Stimulated activated naive CD8-positive, alpha-beta T cell treated with anti-CD3 and anti-CD28 coated beads, Interleukin-15, Interleukin-2, amounts not matched to agents 100 ng/mL and 50 ng/mL, for 24 hours (primary cell): ENCODE data around the gene PABPN1L.
A peak's percentile ranks its signal among the peaks of the same experiment; 100 is the strongest.

Source experiments
- H3K27ac Mint-ChIP-seq: one replicate; pipeline ENCODE4 v1.8.0; 2021; ENCODE audit warnings: mild to moderate bottlenecking, mixed read lengths
- H3K27me3 Mint-ChIP-seq: one replicate; pipeline ENCODE4 v1.8.0; 2021; ENCODE audit warnings: mixed read lengths
- H3K36me3 Mint-ChIP-seq: one replicate; pipeline ENCODE4 v1.8.0; 2021; ENCODE audit warnings: low read depth, mixed read lengths
- H3K4me1 Mint-ChIP-seq: one replicate; pipeline ENCODE4 v1.8.0; 2021; ENCODE audit warnings: low read depth, mixed read lengths
- H3K4me3 Mint-ChIP-seq: one replicate; pipeline ENCODE4 v1.8.0; 2021; ENCODE audit warnings: mild to moderate bottlenecking, mixed read lengths
- H3K9me3 Mint-ChIP-seq: one replicate; pipeline ENCODE4 v1.8.0; 2021; ENCODE audit warnings: mixed read lengths

Gene PABPN1L

GRCh38 chr16:88870608-88871348 lies 4.3 kb upstream of the PABPN1L start:
- Mint-ChIP-seq H3K27ac (no peak overlapping the region), H3K36me3 (no peaks in the 10 kb centered on the region), H3K9me3 (no peaks in the 10 kb centered on the region), H3K4me1 (no peaks in the 10 kb centered on the region), H3K27me3 (peaks cover 10% of the 10 kb centered on the region), H3K4me3 (no peak overlapping the region)

GRCh38 chr16:88869673-88869980 lies 3.2 kb upstream of the PABPN1L start:
- H3K9me3 Mint-ChIP-seq: no peaks in the 10 kb centered on the region
- no peaks in the 10 kb centered on the region for H3K4me1 Mint-ChIP-seq
- H3K4me3 Mint-ChIP-seq: no peak overlapping the region
- peaks cover 10% of the 10 kb centered on the region for H3K27me3 Mint-ChIP-seq
- H3K27ac Mint-ChIP-seq: no peak overlapping the region
- H3K36me3 Mint-ChIP-seq: no peaks in the 10 kb centered on the region

GRCh38 chr16:88868974-88869672 lies 2.7 kb upstream of the PABPN1L start:
- no peaks in the 10 kb centered on the region for H3K4me1 Mint-ChIP-seq
- no peak overlapping the region for H3K27ac Mint-ChIP-seq
- H3K27me3 Mint-ChIP-seq: peaks cover 10% of the 10 kb centered on the region
- no peak overlapping the region for H3K4me3 Mint-ChIP-seq
- H3K36me3 Mint-ChIP-seq: no peaks in the 10 kb centered on the region
- H3K9me3 Mint-ChIP-seq: no peaks in the 10 kb centered on the region

- Mint-ChIP-seq H3K36me3 (no peaks in the 10 kb centered on the region), H3K4me1 (no peaks in the 10 kb centered on the region), H3K4me3 (no peak overlapping the region), H3K27ac (no peak overlapping the region), H3K9me3 (no peaks in the 10 kb centered on the region), H3K27me3 (peaks cover 10% of the 10 kb centered on the region)
These were observed 1.3 kb upstream of the PABPN1L start for GRCh38 chr16:88867581-88868246.

GRCh38 chr16:88865742-88866141 lies 718 bp downstream of the PABPN1L start:
- H3K27ac Mint-ChIP-seq: no peak overlapping the region
- H3K9me3 Mint-ChIP-seq: no peaks in the 10 kb centered on the region
- no peaks in the 10 kb centered on the region for H3K4me1 Mint-ChIP-seq
- no peak overlapping the region for H3K4me3 Mint-ChIP-seq
- H3K27me3 Mint-ChIP-seq: peaks cover 3% of the 10 kb centered on the region
- H3K36me3 Mint-ChIP-seq: peaks cover 9% of the 10 kb centered on the region

GRCh38 chr16:88865310-88865709 lies 1.1 kb downstream of the PABPN1L start:
- Mint-ChIP-seq H3K27ac (no peak overlapping the region), H3K36me3 (peaks cover 10% of the 10 kb centered on the region), H3K9me3 (no peaks in the 10 kb centered on the region), H3K27me3 (no peaks in the 10 kb centered on the region), H3K4me1 (no peaks in the 10 kb centered on the region), H3K4me3 (no peak overlapping the region)

GRCh38 chr16:88864521-88864920 lies 1.9 kb downstream of the PABPN1L start:
- no peaks in the 10 kb centered on the region for H3K27me3 Mint-ChIP-seq
- no peaks in the 10 kb centered on the region for H3K9me3 Mint-ChIP-seq
- H3K27ac Mint-ChIP-seq: no peak overlapping the region
- peaks cover 17% of the 10 kb centered on the region for H3K36me3 Mint-ChIP-seq
- no peaks in the 10 kb centered on the region for H3K4me1 Mint-ChIP-seq
- H3K4me3 Mint-ChIP-seq: no peak overlapping the region

GRCh38 chr16:88864099-88864498 lies 2.4 kb downstream of the PABPN1L start:
- H3K9me3 Mint-ChIP-seq: no peaks in the 10 kb centered on the region
- no peaks in the 10 kb centered on the region for H3K27me3 Mint-ChIP-seq
- no peaks in the 10 kb centered on the region for H3K4me1 Mint-ChIP-seq
- no peak overlapping the region for H3K4me3 Mint-ChIP-seq
- no peak overlapping the region for H3K27ac Mint-ChIP-seq
- peaks cover 19% of the 10 kb centered on the region for H3K36me3 Mint-ChIP-seq

GRCh38 chr16:88863426-88863825 lies 3.0 kb downstream of the PABPN1L start:
- Mint-ChIP-seq H3K9me3 (no peaks in the 10 kb centered on the region), H3K27ac (no peak overlapping the region), H3K27me3 (no peaks in the 10 kb centered on the region), H3K4me3 (no peak overlapping the region), H3K36me3 (peaks cover 19% of the 10 kb centered on the region), H3K4me1 (peaks cover 3% of the 10 kb centered on the region)

- peaks cover 7% of the 10 kb centered on the region for H3K4me1 Mint-ChIP-seq
- no peaks in the 10 kb centered on the region for H3K27me3 Mint-ChIP-seq
- H3K36me3 Mint-ChIP-seq: peaks cover 19% of the 10 kb centered on the region
- no peak overlapping the region for H3K27ac Mint-ChIP-seq
- H3K9me3 Mint-ChIP-seq: no peaks in the 10 kb centered on the region
- H3K4me3 Mint-ChIP-seq: no peak overlapping the region
These were observed 3.5 kb downstream of the PABPN1L start for GRCh38 chr16:88862968-88863367.

GRCh38 chr16:88861359-88861758 lies 5.1 kb downstream of the PABPN1L start:
- peaks cover 19% of the 10 kb centered on the region for H3K36me3 Mint-ChIP-seq
- H3K27me3 Mint-ChIP-seq: no peaks in the 10 kb centered on the region
- H3K9me3 Mint-ChIP-seq: no peaks in the 10 kb centered on the region
- peaks cover 13% of the 10 kb centered on the region for H3K4me1 Mint-ChIP-seq
- no peak overlapping the region for H3K27ac Mint-ChIP-seq
- H3K4me3 Mint-ChIP-seq: no peak overlapping the region

GRCh38 chr16:88859381-88860091 lies 6.9 kb downstream of the PABPN1L start:
- H3K27me3 Mint-ChIP-seq: no peaks in the 10 kb centered on the region
- no peak overlapping the region for H3K4me3 Mint-ChIP-seq
- peaks cover 28% of the 10 kb centered on the region for H3K4me1 Mint-ChIP-seq
- no peak overlapping the region for H3K27ac Mint-ChIP-seq
- no peaks in the 10 kb centered on the region for H3K9me3 Mint-ChIP-seq
- peaks cover 19% of the 10 kb centered on the region for H3K36me3 Mint-ChIP-seq

- Mint-ChIP-seq H3K9me3 (no peaks in the 10 kb centered on the region), H3K36me3 (peaks cover 19% of the 10 kb centered on the region), H3K4me1 (peaks cover 31% of the 10 kb centered on the region), H3K27ac (peak overlapping the region; percentile 95), H3K4me3 (peak overlapping the region; percentile 95), H3K27me3 (no peaks in the 10 kb centered on the region)
These were observed 8.6 kb downstream of the PABPN1L start for GRCh38 chr16:88857728-88858339.

GRCh38 chr16:88856828-88857727 lies 9.4 kb downstream of the PABPN1L start, which contains the start of the genes GALNS and TRAPPC2L:
GALNS (minus strand) TSS chr16:88856947; CDS start chr16:88856877, 70 bp downstream.
TRAPPC2L (plus strand) TSS chr16:88857127; CDS start chr16:88857151, 24 bp downstream.
- H3K27me3 Mint-ChIP-seq: no peaks in the 10 kb centered on the region
- peaks cover 31% of the 10 kb centered on the region for H3K4me1 Mint-ChIP-seq
- H3K36me3 Mint-ChIP-seq: peaks cover 19% of the 10 kb centered on the region
- no peaks in the 10 kb centered on the region for H3K9me3 Mint-ChIP-seq
- H3K4me3 Mint-ChIP-seq: peak within 1 kb of the TSS; percentile 95
- peak within 1 kb of the TSS; percentile 95 for H3K27ac Mint-ChIP-seq
